ENCODE data around the gene CISTR.
A peak's percentile ranks its signal among the peaks of the same experiment; 100 is the strongest.

CISTR gene

GRCh38 chr12:53709671-53710070 is 42.1 kb downstream of the CISTR start:
- no peak overlapping the region for H3K4me3 ChIP-seq (ENCODE audit: low read depth, low read length)
- TF ChIP-seq CTCF (IDR thresholded peaks at IDR 0.05; ENCODE audit: borderline replicate concordance, insufficient read depth, low read depth, low read length), result no peak

- no peak for TF ChIP-seq CTCF (IDR thresholded peaks at IDR 0.05; ENCODE audit: borderline replicate concordance, insufficient read depth, low read depth, low read length)
Observed at GRCh38 chr12:53706080-53706479, 45.7 kb downstream of the CISTR start.

GRCh38 chr12:53703756-53704155 is 48.0 kb downstream of the CISTR start:
- no peak for TF ChIP-seq CTCF (IDR thresholded peaks at IDR 0.05; ENCODE audit: borderline replicate concordance, insufficient read depth, low read depth, low read length)
- H3K4me3 ChIP-seq (ENCODE audit: low read depth, low read length), result no peak overlapping the region

More at GRCh38 chr12:53706080-53706479, 45.7 kb downstream of the CISTR start:
- H3K4me3 ChIP-seq (ENCODE audit: low read depth, low read length), result no peak overlapping the region

GRCh38 chr12:53701518-53702264 is 50.1 kb downstream of the CISTR start:
- no peak overlapping the region for H3K4me3 ChIP-seq (ENCODE audit: low read depth, low read length)
- peak; percentile 95 for TF ChIP-seq CTCF (IDR thresholded peaks at IDR 0.05; ENCODE audit: borderline replicate concordance, insufficient read depth, low read depth, low read length)

GRCh38 chr12:53700567-53700966 is 51.2 kb downstream of the CISTR start:
- TF ChIP-seq CTCF (IDR thresholded peaks at IDR 0.05; ENCODE audit: borderline replicate concordance, insufficient read depth, low read depth, low read length), result no peak
- no peak overlapping the region for H3K4me3 ChIP-seq (ENCODE audit: low read depth, low read length)

GRCh38 chr12:53699678-53700025 is 52.1 kb downstream of the CISTR start:
- TF ChIP-seq CTCF (IDR thresholded peaks at IDR 0.05; ENCODE audit: borderline replicate concordance, insufficient read depth, low read depth, low read length), result no peak
- H3K4me3 ChIP-seq (ENCODE audit: low read depth, low read length), result no peak overlapping the region

GRCh38 chr12:53698948-53699677 is 52.7 kb downstream of the CISTR start:
- no peak overlapping the region for H3K4me3 ChIP-seq (ENCODE audit: low read depth, low read length)
- no peak for TF ChIP-seq CTCF (IDR thresholded peaks at IDR 0.05; ENCODE audit: borderline replicate concordance, insufficient read depth, low read depth, low read length)
